ENCODE measurements around the gene COL7A1. TPM values are rescaled to one million over a fixed set of nuclear protein-coding genes. Genes with fewer than 3 reads are reported as not detected.

The COL7A1 gene
- total RNA-seq, 2 experiments from 2014 or later = 4.1 to 10.8 TPM

DNA sequence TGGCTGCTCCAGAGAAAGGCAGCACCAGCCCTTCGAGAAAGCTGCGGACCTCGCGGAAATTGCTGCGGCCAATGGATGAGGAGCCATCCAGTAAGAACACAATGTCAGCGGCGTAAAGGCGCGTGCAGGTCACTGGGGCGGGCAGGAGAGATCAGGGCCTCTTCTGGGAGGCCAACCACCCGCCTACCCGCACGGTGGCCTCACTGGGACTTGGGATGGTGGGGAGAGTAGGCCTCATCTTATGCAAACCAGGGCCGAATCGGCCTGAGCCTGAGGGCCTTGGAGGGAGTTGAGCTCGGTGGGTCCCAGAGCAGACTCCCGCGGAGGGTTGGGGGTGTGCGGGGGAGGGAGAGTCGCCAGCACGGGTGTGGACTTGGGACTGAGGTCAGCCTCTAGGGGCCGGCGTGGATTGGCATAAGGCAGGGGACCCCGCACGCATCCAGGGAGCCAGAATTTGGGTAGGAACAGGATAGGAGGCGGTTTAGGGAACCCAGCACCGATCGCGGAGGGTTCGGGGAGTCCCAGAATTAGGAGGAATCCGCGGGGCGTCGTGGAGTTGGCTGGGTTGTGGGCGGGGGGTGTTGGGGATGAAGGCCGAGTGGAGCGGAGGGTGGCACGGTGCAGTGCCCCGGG lies 596 bp downstream of the COL7A1 start:
- peaks cover 23% of the 10 kb centered on the region; the same call in 1 of the 2 replicates for H3K36me3 ChIP-seq (ENCODE audit: insufficient read depth, low read length)
- intact Hi-C loops (cut with micrococcal nuclease; ENCODE audit: unreplicated experiment) = no loop called here
- H3K4me3 ChIP-seq (ENCODE audit: low read depth, low read length, poor library complexity, severe bottlenecking) = no peak overlapping the region
- H3K79me2 ChIP-seq (ENCODE audit: insufficient read depth, low read depth, low read length) = no peaks in the 10 kb centered on the region
- ChIA-PET POLR2A (no interaction called here), CTCF (ENCODE audit: unreplicated experiment) (no interaction called here)
- DNase-seq (ENCODE audit: low spot score) = no peak
- no peak overlapping the region for H3K4me2 ChIP-seq (ENCODE audit: low read length)
- TF ChIP-seq, protein P1, sequence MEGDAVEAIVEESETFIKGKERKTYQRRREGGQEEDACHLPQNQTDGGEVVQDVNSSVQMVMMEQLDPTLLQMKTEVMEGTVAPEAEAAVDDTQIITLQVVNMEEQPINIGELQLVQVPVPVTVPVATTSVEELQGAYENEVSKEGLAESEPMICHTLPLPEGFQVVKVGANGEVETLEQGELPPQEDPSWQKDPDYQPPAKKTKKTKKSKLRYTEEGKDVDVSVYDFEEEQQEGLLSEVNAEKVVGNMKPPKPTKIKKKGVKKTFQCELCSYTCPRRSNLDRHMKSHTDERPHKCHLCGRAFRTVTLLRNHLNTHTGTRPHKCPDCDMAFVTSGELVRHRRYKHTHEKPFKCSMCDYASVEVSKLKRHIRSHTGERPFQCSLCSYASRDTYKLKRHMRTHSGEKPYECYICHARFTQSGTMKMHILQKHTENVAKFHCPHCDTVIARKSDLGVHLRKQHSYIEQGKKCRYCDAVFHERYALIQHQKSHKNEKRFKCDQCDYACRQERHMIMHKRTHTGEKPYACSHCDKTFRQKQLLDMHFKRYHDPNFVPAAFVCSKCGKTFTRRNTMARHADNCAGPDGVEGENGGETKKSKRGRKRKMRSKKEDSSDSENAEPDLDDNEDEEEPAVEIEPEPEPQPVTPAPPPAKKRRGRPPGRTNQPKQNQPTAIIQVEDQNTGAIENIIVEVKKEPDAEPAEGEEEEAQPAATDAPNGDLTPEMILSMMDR (conservative IDR thresholded peaks at IDR 0.05; ENCODE audit: low read length) = no peak
- TF ChIP-seq EZH2phosphoT487 (IDR thresholded peaks at IDR 0.05; ENCODE audit: borderline replicate concordance, low read depth, low read length) = no peak
- H3K27ac ChIP-seq (ENCODE audit: low read depth, low read length, poor library complexity, severe bottlenecking) = no peak overlapping the region
- BruUV-seq (replicated peaks) = no TSS peak
- H3K9me3 ChIP-seq (ENCODE audit: low read length) = no peaks in the 10 kb centered on the region
- H3K9me2 ChIP-seq (ENCODE audit: insufficient read depth, low read length) = no peaks in the 10 kb centered on the region
- no peaks in the 10 kb centered on the region for H3K4me1 ChIP-seq (ENCODE audit: insufficient read depth, low read length, poor library complexity, severe bottlenecking)
- no peak overlapping the region for H2AFZ ChIP-seq (ENCODE audit: low read length)
- no peaks in the 10 kb centered on the region for H4K20me1 ChIP-seq (ENCODE audit: insufficient read depth, low read length)

DNA sequence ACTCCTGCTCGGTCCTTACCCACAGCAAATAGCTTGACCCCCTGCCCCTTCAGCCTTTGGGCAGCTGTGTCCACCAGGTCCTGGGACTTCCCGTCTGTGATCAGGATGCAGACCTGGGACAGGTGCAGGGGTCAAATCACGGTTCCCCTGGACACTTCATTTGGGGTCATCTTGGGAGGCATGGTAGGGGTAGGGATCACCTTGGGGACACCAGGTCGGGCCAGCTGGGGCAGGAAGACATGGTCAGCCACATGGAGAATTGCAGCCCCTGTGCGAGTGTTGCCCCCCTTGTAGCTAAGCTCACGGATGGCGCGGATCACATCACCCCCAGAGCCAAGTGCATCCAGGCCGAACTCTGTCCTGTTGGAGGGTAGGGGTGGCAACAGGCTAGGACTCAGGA lies 1.8 kb downstream of the COL7A1 start:
- Histone ChIP-seq H3K4me1 (ENCODE audit: insufficient read depth, low read length, poor library complexity, severe bottlenecking) (no peaks in the 10 kb centered on the region), H3K4me2 (ENCODE audit: low read length) (no peak overlapping the region), H4K20me1 (ENCODE audit: insufficient read depth, low read length) (no peaks in the 10 kb centered on the region), H3K4me3 (ENCODE audit: low read depth, low read length, poor library complexity, severe bottlenecking) (no peak overlapping the region), H3K9me2 (ENCODE audit: insufficient read depth, low read length) (no peaks in the 10 kb centered on the region), H2AFZ (ENCODE audit: low read length) (no peak overlapping the region), H3K9me3 (ENCODE audit: low read length) (no peaks in the 10 kb centered on the region), H3K36me3 (ENCODE audit: insufficient read depth, low read length) (peaks cover 11% of the 10 kb centered on the region; the same call in 1 of the 2 replicates), H3K79me2 (ENCODE audit: insufficient read depth, low read depth, low read length) (no peaks in the 10 kb centered on the region), H3K27ac (ENCODE audit: low read depth, low read length, poor library complexity, severe bottlenecking) (no peak overlapping the region)
- no TSS peak for BruUV-seq (replicated peaks)
- CTCF ChIA-PET (ENCODE audit: unreplicated experiment) = no interaction called here
- intact Hi-C loops (cut with micrococcal nuclease; ENCODE audit: unreplicated experiment) = no loop called here
- no peak for DNase-seq (ENCODE audit: low spot score)
- no peak for TF ChIP-seq EZH2phosphoT487 (IDR thresholded peaks at IDR 0.05; ENCODE audit: borderline replicate concordance, low read depth, low read length)
- TF ChIP-seq, protein P1 (conservative IDR thresholded peaks at IDR 0.05; ENCODE audit: low read length) = no peak
- POLR2A ChIA-PET = no interaction called here

DNA sequence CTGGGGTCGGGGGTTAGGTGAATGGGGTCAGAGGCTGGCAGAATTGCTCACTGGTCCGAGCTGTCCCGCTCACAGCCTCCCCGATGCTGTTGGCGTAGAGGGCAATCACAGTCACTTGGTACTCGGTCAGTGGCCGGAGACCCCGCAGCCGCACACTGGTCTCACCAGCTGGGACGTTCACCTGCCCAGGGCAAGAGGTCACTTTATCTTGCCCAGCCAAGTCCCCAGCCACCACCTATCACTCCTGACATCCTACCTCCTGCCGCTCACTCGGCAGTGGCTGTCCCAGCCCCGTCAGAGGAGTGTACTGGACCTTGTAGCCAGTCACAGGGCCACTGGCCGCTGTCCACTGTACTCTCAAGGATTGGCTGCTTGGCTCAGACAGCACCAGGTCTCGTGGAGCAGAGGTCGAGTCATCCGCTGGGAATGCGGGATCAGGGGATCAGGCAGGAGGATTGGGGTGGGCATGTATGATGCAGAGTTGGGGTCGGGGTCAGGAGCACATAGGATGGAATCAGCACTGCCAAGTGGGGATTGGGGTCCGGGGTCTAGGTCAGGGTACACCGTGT lies 2.5 kb downstream of the COL7A1 start:
- no TSS peak for BruUV-seq (replicated peaks)

More for the DNA sequence above, 2.5 kb downstream of the COL7A1 start:
- H4K20me1 ChIP-seq (ENCODE audit: insufficient read depth, low read length) = no peaks in the 10 kb centered on the region
- DNase-seq (ENCODE audit: low spot score) = no peak
- no peaks in the 10 kb centered on the region for H3K79me2 ChIP-seq (ENCODE audit: insufficient read depth, low read depth, low read length)
- intact Hi-C loops (cut with micrococcal nuclease; ENCODE audit: unreplicated experiment) = no loop called here
- no peak overlapping the region for H3K4me2 ChIP-seq (ENCODE audit: low read length)
- H3K4me1 ChIP-seq (ENCODE audit: insufficient read depth, low read length, poor library complexity, severe bottlenecking) = no peaks in the 10 kb centered on the region
- TF ChIP-seq EZH2phosphoT487 (IDR thresholded peaks at IDR 0.05; ENCODE audit: borderline replicate concordance, low read depth, low read length) = no peak
- POLR2A ChIA-PET = no interaction called here
- H3K27ac ChIP-seq (ENCODE audit: low read depth, low read length, poor library complexity, severe bottlenecking) = no peak overlapping the region
- no peaks in the 10 kb centered on the region for H3K9me3 ChIP-seq (ENCODE audit: low read length)
- CTCF ChIA-PET (ENCODE audit: unreplicated experiment) = no interaction called here
- H3K4me3 ChIP-seq (ENCODE audit: low read depth, low read length, poor library complexity, severe bottlenecking) = no peak overlapping the region
- H3K36me3 ChIP-seq (ENCODE audit: insufficient read depth, low read length) = peaks cover 5% of the 10 kb centered on the region; the same call in 1 of the 2 replicates
- no peaks in the 10 kb centered on the region for H3K9me2 ChIP-seq (ENCODE audit: insufficient read depth, low read length)
- H2AFZ ChIP-seq (ENCODE audit: low read length) = no peak overlapping the region
